Peyer's patch (tissue), 4 donors: ENCODE data around the gene BLVRA. TPM values are rescaled to one million over a fixed set of nuclear protein-coding genes. Genes with fewer than 3 reads are reported as not detected.
"Not testable (repeated sequence)": the region's sequence is repeated elsewhere in the genome, so short reads cannot be mapped to it uniquely, and the experiment has no call there.

Source experiments
- DNase-seq, 3 donors: peaks; one replicate each; pipeline ENCODE4 v3.0.0-alpha.2; 2017 to 2019
- H3K27ac ChIP-seq, 4 donors: fragments of 200-600 bp; sonication (generic); one replicate each; pipeline ENCODE4 v1.5.1; 2016 to 2019
- H3K27me3 ChIP-seq, 2 donors: fragments of 200-600 bp; sonication (generic); one replicate each; pipeline ENCODE4 v1.5.1; 2019
- H3K36me3 ChIP-seq, 3 donors: fragments of 200-600 bp; sonication (generic); one replicate each; pipeline ENCODE4 v1.5.1; 2016 to 2019
- H3K4me1 ChIP-seq, 4 donors: fragments of 200-600 bp; sonication (generic); one replicate each; pipeline ENCODE4 v1.5.1; 2016 to 2019
- H3K4me3 ChIP-seq, 4 donors: fragments of 200-600 bp; sonication (generic); 1 replicate in 3 of 4; 2 replicates in 1 of 4; pipeline ENCODE4 v1.5.1; 2016 to 2019; ENCODE audit warnings: mild to moderate bottlenecking in 1 of 4
- H3K9me3 ChIP-seq, 4 donors: fragments of 200-600 bp; sonication (generic); one replicate each; pipeline ENCODE4 v1.5.1; 2016 to 2019; ENCODE audit warnings: mild to moderate bottlenecking in 1 of 4
- POLR2A ChIP-seq, 2 donors: fragments of 450-650 bp; IDR thresholded peaks; one replicate each; pipeline ENCODE4 v1.5.1; 2017; ENCODE audit warnings: antibody characterized with exemption in 2 of 2, mild to moderate bottlenecking in 2 of 2, moderate library complexity in 2 of 2
- total RNA-seq, 4 donors: library from RNA; depleted of rRNA; stranded (reverse); fragments of >200 nt; gene quantifications; one replicate each; pipeline ENCODE4 v1.1.0, GENCODE V29; 2016
- TF ChIP-seq, protein P1 (sequence below), 6 experiments: fragments of 450-650 bp in 4 of 6; fragments of 200-600 bp in 2 of 6; sonication (generic) in 1 of 6; IDR thresholded peaks; one replicate each; pipeline ENCODE4 v1.5.1; 2017 to 2019; ENCODE audit warnings: antibody characterized with exemption in 6 of 6, mild to moderate bottlenecking in 3 of 6, moderate library complexity in 1 of 6

The BLVRA gene
- total RNA-seq, 4 donors from 2014 or later, result 2.8 to 38.8 (median 11.5) TPM

GRCh38 chr7:43768887-43769272 lies 10.4 kb downstream of the BLVRA start:
- no peak for DNase-seq
- Histone ChIP-seq H3K36me3 (peaks cover 0 to 19% (median 0%) of the 10 kb centered on the region in 3 donors), H3K4me1 (peaks cover 0 to 14% (median 0%) of the 10 kb centered on the region in 4 donors), H3K27me3 (no peaks in the 10 kb centered on the region), H3K9me3 (no peaks in the 10 kb centered on the region), H3K27ac (no peak overlapping the region), H3K4me3 (no peak overlapping the region)
- TF ChIP-seq, protein P1, sequence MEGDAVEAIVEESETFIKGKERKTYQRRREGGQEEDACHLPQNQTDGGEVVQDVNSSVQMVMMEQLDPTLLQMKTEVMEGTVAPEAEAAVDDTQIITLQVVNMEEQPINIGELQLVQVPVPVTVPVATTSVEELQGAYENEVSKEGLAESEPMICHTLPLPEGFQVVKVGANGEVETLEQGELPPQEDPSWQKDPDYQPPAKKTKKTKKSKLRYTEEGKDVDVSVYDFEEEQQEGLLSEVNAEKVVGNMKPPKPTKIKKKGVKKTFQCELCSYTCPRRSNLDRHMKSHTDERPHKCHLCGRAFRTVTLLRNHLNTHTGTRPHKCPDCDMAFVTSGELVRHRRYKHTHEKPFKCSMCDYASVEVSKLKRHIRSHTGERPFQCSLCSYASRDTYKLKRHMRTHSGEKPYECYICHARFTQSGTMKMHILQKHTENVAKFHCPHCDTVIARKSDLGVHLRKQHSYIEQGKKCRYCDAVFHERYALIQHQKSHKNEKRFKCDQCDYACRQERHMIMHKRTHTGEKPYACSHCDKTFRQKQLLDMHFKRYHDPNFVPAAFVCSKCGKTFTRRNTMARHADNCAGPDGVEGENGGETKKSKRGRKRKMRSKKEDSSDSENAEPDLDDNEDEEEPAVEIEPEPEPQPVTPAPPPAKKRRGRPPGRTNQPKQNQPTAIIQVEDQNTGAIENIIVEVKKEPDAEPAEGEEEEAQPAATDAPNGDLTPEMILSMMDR (IDR thresholded peaks at IDR 0.05), result no peak
- TF ChIP-seq POLR2A (IDR thresholded peaks at IDR 0.05), result no peak

DNA sequence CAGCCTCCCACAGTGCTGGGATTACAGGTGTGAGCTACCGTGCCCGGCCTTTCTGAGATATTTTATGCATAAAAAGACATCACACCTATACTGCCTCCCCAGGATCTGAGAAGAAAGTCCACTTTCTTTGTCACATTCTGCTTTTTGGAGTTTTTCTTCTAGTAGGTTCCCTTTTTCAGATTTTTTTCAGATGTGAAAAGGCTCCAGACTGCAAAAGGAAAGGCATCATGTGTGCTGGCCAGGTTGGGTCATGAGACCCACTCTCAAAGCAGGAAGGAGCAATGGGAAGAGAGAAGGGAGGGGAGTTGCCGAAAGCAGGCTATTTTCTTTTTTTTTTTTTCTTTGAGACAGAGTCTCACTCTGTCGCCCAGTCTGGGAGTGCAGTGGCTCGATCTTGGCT lies 10.8 kb downstream of the BLVRA start:
- Histone ChIP-seq H3K4me3 (no peak overlapping the region), H3K27me3 (no peaks in the 10 kb centered on the region), H3K36me3 (peaks cover 0 to 19% (median 0%) of the 10 kb centered on the region in 3 donors), H3K4me1 (peaks cover 0 to 10% (median 0%) of the 10 kb centered on the region in 4 donors), H3K9me3 (no peaks in the 10 kb centered on the region), H3K27ac (no peak overlapping the region)
- no peak for TF ChIP-seq POLR2A (IDR thresholded peaks at IDR 0.05)
- TF ChIP-seq, protein P1 (IDR thresholded peaks at IDR 0.05), result no peak
- DNase-seq, result no peak

DNA sequence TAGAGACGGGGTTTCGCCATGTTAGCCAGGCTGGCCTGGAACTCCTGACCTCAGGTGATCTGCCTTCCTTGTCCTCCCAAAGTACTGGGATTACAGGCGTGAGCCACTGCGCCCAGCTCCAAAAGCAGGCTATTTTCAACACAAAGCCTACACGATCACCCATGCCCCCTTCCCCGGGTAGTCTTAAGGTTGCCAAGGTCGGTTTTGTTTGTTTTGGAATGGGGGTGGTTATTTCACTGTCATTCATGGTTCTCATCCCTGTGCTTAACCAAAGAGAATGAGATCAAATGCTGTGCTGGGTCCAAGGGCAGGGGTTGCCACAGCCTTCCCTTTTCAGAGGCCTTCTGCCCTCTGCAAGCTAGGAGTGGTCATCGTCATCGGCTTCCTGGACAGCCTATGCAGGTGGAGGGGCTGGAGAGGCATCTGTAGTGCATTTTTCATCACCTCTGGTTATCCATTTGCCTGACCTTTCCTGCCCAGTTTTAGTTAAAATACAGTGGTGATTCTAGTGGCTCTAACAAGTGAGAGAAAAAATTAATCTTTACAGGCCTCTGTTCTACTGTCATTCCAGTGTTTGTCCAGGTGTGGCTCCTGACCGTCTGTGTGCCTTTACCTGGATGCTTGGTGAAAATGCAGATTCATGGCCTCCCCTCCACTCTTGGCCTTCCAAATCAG lies 11.4 kb downstream of the BLVRA start:
- H3K9me3 ChIP-seq, result no peaks in the 10 kb centered on the region
- TF ChIP-seq POLR2A (IDR thresholded peaks at IDR 0.05), result no peak
- TF ChIP-seq, protein P1 (IDR thresholded peaks at IDR 0.05), result no peak
- peaks cover 0 to 4% (median 0%) of the 10 kb centered on the region in 4 donors for H3K4me1 ChIP-seq
- no peak overlapping the region for H3K4me3 ChIP-seq
- no peak for DNase-seq
- no peak overlapping the region for H3K27ac ChIP-seq
- peaks cover 0 to 19% (median 0%) of the 10 kb centered on the region in 3 donors for H3K36me3 ChIP-seq
- no peaks in the 10 kb centered on the region for H3K27me3 ChIP-seq

DNA sequence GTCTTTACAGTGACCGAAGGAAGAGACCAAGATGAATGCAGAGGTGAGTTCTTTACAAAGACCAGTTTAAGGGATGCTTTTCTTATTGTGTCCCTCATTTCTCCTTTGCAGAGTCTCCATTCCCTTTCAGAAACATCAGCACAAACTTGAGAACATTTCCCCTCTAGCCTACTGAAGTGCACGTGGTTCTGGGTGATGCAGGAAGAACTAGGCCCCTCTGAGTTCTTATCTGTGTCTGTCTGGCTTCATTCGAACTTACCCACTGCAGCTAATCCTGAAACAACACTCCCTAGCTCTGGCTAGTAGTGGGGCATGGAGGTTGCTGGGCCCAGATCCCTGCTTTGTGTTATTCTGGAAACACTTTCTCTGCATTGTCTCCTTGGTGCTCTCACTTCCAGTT lies 12.6 kb downstream of the BLVRA start:
- Histone ChIP-seq H3K27ac (no peak overlapping the region), H3K4me3 (no peak overlapping the region), H3K4me1 (no peaks in the 10 kb centered on the region), H3K9me3 (no peaks in the 10 kb centered on the region), H3K27me3 (no peaks in the 10 kb centered on the region), H3K36me3 (peaks cover 0 to 19% (median 0%) of the 10 kb centered on the region in 3 donors)
- no peak for DNase-seq
- TF ChIP-seq POLR2A (IDR thresholded peaks at IDR 0.05), result no peak
- TF ChIP-seq, protein P1 (IDR thresholded peaks at IDR 0.05), result no peak

GRCh38 chr7:43771573-43771972 lies 13.1 kb downstream of the BLVRA start:
- DNase-seq, result no peak
- Histone ChIP-seq H3K36me3 (peaks cover 0 to 19% (median 0%) of the 10 kb centered on the region in 3 donors), H3K27ac (no peak overlapping the region), H3K4me1 (no peaks in the 10 kb centered on the region), H3K4me3 (no peak overlapping the region), H3K27me3 (no peaks in the 10 kb centered on the region), H3K9me3 (no peaks in the 10 kb centered on the region)
- no peak for TF ChIP-seq POLR2A (IDR thresholded peaks at IDR 0.05)
- TF ChIP-seq, protein P1 (IDR thresholded peaks at IDR 0.05), result no peak

DNA sequence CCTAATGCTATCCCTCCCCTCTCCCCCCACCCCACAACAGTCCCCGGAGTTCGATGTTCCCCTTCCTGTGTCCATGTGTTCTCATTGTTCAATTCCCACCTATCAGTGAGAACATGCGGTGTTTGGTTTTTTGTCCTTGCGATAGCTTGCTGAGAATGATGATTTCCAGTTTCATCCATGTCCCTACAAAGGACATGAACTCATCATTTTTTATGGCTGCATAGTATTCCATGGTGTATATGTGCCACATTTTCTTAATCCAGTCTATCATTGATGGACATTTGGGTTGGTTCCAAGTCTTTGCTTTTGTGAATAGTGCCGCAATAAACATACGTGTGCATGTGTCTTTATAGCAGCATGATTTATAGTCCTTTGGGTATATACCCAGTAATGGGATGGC lies 14.8 kb downstream of the BLVRA start:
- peaks cover 0 to 19% (median 0%) of the 10 kb centered on the region in 3 donors for H3K36me3 ChIP-seq
- H3K9me3 ChIP-seq, H3K4me3 ChIP-seq, H3K4me1 ChIP-seq, DNase-seq, H3K27me3 ChIP-seq, H3K27ac ChIP-seq: not testable (repeated sequence)

DNA sequence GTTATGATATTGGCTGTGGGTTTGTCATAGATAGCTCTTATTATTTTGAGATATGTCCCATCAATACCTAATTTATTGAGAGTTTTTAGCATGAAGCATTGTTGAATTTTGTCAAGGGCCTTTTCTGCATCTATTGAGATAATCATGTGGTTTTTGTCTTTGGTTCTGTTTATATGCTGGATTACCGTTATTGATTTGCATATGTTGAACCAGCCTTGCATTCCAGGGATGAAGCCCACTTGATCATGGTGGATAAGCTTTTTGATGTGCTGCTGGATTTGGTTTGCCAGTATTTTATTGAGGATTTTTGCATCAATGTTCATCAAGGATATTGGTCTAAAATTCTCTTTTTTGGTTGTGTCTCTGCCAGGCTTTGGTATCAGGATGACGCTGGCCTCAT lies 16.8 kb downstream of the BLVRA start:
- H3K27ac ChIP-seq, H3K4me3 ChIP-seq, H3K27me3 ChIP-seq, H3K4me1 ChIP-seq, H3K9me3 ChIP-seq, DNase-seq: not testable (repeated sequence)
- H3K36me3 ChIP-seq, result peaks cover 0 to 19% (median 0%) of the 10 kb centered on the region in 3 donors
